ENCODE data around the gene CAMK2D. TPM values are rescaled to one million over a fixed set of nuclear protein-coding genes. Genes with fewer than 3 reads are reported as not detected.

CAMK2D gene
- total RNA-seq, 1 experiment from 2014 or later = 32.1 TPM

DNA sequence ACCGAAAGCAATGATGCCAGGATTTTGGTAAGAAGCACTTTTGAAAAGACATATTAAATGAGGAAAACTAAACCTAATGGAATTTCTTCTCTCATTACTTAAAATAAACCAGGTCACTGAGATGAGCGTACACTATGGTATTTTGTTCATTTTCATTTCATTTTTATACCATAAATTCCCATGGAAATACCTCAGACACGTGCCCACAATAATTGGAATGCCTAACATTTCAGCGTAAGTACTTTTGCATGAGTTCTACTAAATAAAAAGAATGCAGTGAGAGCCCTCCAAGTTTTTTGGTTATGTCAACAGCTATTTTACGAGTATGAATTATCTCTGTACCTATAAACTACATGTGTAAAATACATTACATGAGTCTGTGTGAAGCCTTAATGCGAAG lies 3.2 kb downstream of the CAMK2D start:
- BruUV-seq (replicated peaks) = TSS peak; percentile 1
- peak overlapping the region; percentile 99 for H3K4me3 Mint-ChIP-seq (ENCODE audit: unreplicated experiment)
- intact Hi-C loops (cut with micrococcal nuclease) = loop anchor here (10.0 kb wide), 1 partner anchor 104 kb away; no protein-coding TSS in a partner anchor

DNA sequence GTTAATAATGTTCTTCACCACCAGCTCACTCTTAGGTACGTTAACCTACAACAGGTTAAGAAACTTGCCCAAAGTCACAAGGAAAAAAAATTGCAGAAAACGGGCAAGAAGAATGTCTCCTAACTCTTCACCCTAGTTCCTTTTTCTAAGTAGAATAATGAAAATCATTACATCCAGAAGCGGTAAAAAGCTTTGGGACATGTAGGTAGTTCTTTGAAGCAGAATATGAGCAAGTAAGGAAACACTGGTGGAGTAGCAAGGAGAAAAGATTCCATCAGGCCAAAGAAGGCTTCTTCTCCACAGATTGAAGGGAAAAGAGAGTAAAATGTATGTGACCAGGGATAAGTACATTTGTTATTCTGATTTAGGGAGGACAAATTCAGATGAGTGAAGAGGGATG lies 4.1 kb downstream of the CAMK2D start:
- peak overlapping the region; percentile 67 for H3K27ac Mint-ChIP-seq (ENCODE audit: low read depth, unreplicated experiment)
- BruUV-seq (replicated peaks) = no TSS peak

More for the DNA sequence above, 3.2 kb downstream of the CAMK2D start:
- ChIA-PET POLR2A (interaction anchor here (0.7 to 3.5 kb wide), 11 partner anchors 15 to 857 kb away, joined by 3 to 40 read pairs (median 6); partner anchors contain the start of gene ARSJ), CTCF (interaction anchor here (0.7 to 2.2 kb wide), 3 partner anchors 210 to 444 kb away, joined by 3 to 10 read pairs (median 5); no protein-coding TSS in a partner anchor)
- Mint-ChIP-seq H3K36me3 (ENCODE audit: insufficient read depth, unreplicated experiment) (peaks cover 21% of the 10 kb centered on the region), H3K4me1 (ENCODE audit: insufficient read depth, unreplicated experiment) (peaks cover 13% of the 10 kb centered on the region), H3K27me3 (ENCODE audit: insufficient read depth, unreplicated experiment) (no peaks in the 10 kb centered on the region), H3K9me3 (ENCODE audit: unreplicated experiment) (no peaks in the 10 kb centered on the region), H3K27ac (ENCODE audit: low read depth, unreplicated experiment) (peak overlapping the region; percentile 67)
- no peak for DNase-seq (ENCODE audit: unreplicated experiment)
- TF ChIP-seq, protein P1, sequence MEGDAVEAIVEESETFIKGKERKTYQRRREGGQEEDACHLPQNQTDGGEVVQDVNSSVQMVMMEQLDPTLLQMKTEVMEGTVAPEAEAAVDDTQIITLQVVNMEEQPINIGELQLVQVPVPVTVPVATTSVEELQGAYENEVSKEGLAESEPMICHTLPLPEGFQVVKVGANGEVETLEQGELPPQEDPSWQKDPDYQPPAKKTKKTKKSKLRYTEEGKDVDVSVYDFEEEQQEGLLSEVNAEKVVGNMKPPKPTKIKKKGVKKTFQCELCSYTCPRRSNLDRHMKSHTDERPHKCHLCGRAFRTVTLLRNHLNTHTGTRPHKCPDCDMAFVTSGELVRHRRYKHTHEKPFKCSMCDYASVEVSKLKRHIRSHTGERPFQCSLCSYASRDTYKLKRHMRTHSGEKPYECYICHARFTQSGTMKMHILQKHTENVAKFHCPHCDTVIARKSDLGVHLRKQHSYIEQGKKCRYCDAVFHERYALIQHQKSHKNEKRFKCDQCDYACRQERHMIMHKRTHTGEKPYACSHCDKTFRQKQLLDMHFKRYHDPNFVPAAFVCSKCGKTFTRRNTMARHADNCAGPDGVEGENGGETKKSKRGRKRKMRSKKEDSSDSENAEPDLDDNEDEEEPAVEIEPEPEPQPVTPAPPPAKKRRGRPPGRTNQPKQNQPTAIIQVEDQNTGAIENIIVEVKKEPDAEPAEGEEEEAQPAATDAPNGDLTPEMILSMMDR (IDR thresholded peaks at IDR 0.05; ENCODE audit: unreplicated experiment) = no peak

DNA sequence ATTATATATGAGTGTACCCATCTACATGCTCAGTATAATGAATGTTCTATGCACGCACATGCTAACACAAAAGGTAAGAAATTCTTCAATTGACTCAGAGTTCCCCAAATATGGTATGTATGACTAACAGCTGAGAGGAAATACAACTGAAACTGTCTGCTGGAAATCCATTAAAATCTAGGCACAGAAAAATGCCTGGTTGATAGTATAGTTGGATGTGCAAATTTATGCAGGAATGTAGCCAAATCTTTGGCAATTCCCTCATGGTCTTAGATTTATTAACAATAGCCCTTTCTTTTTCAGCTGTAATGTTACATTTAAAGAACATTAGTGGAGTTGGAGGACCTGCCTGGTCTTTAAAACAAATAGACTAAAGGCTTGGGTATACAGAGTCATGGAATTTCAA lies 5.5 kb downstream of the CAMK2D start:
- Mint-ChIP-seq H3K4me1 (ENCODE audit: insufficient read depth, unreplicated experiment) (peaks cover 18% of the 10 kb centered on the region), H3K9me3 (ENCODE audit: unreplicated experiment) (peaks cover 1% of the 10 kb centered on the region), H3K4me3 (ENCODE audit: unreplicated experiment) (no peak overlapping the region), H3K27ac (ENCODE audit: low read depth, unreplicated experiment) (no peak overlapping the region), H3K27me3 (ENCODE audit: insufficient read depth, unreplicated experiment) (no peaks in the 10 kb centered on the region), H3K36me3 (ENCODE audit: insufficient read depth, unreplicated experiment) (peaks cover 18% of the 10 kb centered on the region)
- intact Hi-C loops (cut with micrococcal nuclease) = loop anchor here (10.0 kb wide), 1 partner anchor 101 kb away; no protein-coding TSS in a partner anchor
- ChIA-PET POLR2A (interaction anchor here (0.6 to 0.7 kb wide), 2 partner anchors 87 to 605 kb away, joined by 3 read pairs; no protein-coding TSS in a partner anchor), CTCF (interaction anchor here (0.6 to 0.7 kb wide), 2 partner anchors 43 to 208 kb away, joined by 3 read pairs; no protein-coding TSS in a partner anchor)
- TF ChIP-seq, protein P1 (IDR thresholded peaks at IDR 0.05; ENCODE audit: unreplicated experiment) = no peak
- no TSS peak for BruUV-seq (replicated peaks)
- DNase-seq (ENCODE audit: unreplicated experiment) = peak; percentile 70

More for the DNA sequence above, 4.1 kb downstream of the CAMK2D start:
- peaks cover 18% of the 10 kb centered on the region for H3K4me1 Mint-ChIP-seq (ENCODE audit: insufficient read depth, unreplicated experiment)
- peaks cover 22% of the 10 kb centered on the region for H3K36me3 Mint-ChIP-seq (ENCODE audit: insufficient read depth, unreplicated experiment)
- POLR2A ChIA-PET = interaction anchor here (0.5 to 1.2 kb wide), 3 partner anchors 27 to 208 kb away, joined by 3 read pairs; no protein-coding TSS in a partner anchor
- H3K9me3 Mint-ChIP-seq (ENCODE audit: unreplicated experiment) = no peaks in the 10 kb centered on the region
- intact Hi-C loops (cut with micrococcal nuclease) = loop anchor here (10.0 kb wide), 1 partner anchor 103 kb away; no protein-coding TSS in a partner anchor
- TF ChIP-seq, protein P1 (IDR thresholded peaks at IDR 0.05; ENCODE audit: unreplicated experiment) = no peak
- peak overlapping the region; percentile 99 for H3K4me3 Mint-ChIP-seq (ENCODE audit: unreplicated experiment)
- H3K27me3 Mint-ChIP-seq (ENCODE audit: insufficient read depth, unreplicated experiment) = no peaks in the 10 kb centered on the region
- CTCF ChIA-PET = interaction anchor here (0.9 kb wide), 1 partner anchor 323 kb away, joined by 3 read pairs; no protein-coding TSS in a partner anchor
- DNase-seq (ENCODE audit: unreplicated experiment) = peak; percentile 11

DNA sequence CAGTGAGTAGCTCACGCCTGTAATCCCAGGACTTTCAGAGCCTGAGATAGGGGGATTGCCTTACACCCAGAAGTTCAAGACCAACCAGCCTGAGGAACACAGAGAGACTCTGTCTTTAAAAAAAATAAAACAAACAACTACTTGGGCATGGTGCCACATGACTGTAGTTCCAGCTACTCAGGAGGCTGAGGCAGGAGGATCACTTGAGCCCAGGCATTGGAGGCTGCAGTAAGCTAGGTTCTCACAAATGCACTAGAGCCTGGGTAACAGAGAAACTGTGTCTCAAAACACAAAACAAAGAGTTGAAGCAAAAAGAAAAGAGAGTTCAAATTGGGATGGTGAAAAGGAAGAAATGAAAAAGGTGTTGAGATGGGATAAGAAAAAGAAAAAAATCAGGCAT lies 10.8 kb downstream of the CAMK2D start:
- peaks cover 11% of the 10 kb centered on the region for H3K36me3 Mint-ChIP-seq (ENCODE audit: insufficient read depth, unreplicated experiment)
- POLR2A ChIA-PET = no interaction called here

More for the DNA sequence above, 10.8 kb downstream of the CAMK2D start:
- Mint-ChIP-seq H3K27ac (ENCODE audit: low read depth, unreplicated experiment) (no peak overlapping the region), H3K27me3 (ENCODE audit: insufficient read depth, unreplicated experiment) (no peaks in the 10 kb centered on the region), H3K4me1 (ENCODE audit: insufficient read depth, unreplicated experiment) (peaks cover 12% of the 10 kb centered on the region), H3K4me3 (ENCODE audit: unreplicated experiment) (no peak overlapping the region), H3K9me3 (ENCODE audit: unreplicated experiment) (peaks cover 7% of the 10 kb centered on the region)
- no peak for DNase-seq (ENCODE audit: unreplicated experiment)
- CTCF ChIA-PET = interaction anchor here (0.6 to 0.7 kb wide), 3 partner anchors 80 to 293 kb away, joined by 3 to 4 read pairs (median 3); no protein-coding TSS in a partner anchor
- no TSS peak for BruUV-seq (replicated peaks)
- TF ChIP-seq, protein P1 (IDR thresholded peaks at IDR 0.05; ENCODE audit: unreplicated experiment) = no peak
- intact Hi-C loops (cut with micrococcal nuclease) = loop anchor here (10.0 kb wide), 1 partner anchor 96 kb away; no protein-coding TSS in a partner anchor

All from MCF 10A (cell line).